ENCODE data around the gene LMNB1. TPM values are rescaled to one million over a fixed set of nuclear protein-coding genes. Genes with fewer than 3 reads are reported as not detected.
A peak's percentile ranks its signal among the peaks of the same experiment; 100 is the strongest.

LMNB1 gene
- total RNA-seq, 1 donor from 2014 or later: 362 TPM

DNA sequence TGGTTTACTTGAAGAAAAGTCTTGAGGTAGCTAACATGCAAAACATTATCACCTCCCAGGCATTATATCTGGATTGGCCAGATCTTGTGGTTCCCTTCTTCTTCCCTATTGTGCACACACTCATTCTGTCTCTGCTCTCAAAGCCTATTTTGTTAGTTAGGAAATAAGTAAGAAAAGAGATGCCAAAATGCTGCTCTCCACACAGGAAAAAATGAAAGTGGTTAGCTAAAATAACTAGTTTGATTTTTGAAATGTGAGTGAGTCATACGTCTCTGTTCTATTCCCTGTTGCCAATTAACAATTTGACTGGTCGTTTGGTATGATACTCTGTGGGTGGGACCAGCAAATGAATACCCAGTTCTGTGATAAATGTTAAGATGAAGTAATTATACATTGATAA lies 28.1 kb downstream of the LMNB1 start:
- TF ChIP-seq, protein P1, sequence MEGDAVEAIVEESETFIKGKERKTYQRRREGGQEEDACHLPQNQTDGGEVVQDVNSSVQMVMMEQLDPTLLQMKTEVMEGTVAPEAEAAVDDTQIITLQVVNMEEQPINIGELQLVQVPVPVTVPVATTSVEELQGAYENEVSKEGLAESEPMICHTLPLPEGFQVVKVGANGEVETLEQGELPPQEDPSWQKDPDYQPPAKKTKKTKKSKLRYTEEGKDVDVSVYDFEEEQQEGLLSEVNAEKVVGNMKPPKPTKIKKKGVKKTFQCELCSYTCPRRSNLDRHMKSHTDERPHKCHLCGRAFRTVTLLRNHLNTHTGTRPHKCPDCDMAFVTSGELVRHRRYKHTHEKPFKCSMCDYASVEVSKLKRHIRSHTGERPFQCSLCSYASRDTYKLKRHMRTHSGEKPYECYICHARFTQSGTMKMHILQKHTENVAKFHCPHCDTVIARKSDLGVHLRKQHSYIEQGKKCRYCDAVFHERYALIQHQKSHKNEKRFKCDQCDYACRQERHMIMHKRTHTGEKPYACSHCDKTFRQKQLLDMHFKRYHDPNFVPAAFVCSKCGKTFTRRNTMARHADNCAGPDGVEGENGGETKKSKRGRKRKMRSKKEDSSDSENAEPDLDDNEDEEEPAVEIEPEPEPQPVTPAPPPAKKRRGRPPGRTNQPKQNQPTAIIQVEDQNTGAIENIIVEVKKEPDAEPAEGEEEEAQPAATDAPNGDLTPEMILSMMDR (conservative IDR thresholded peaks at IDR 0.05): no peak
- Mint-ChIP-seq H3K4me1 (peaks cover 12% of the 10 kb centered on the region), H3K4me3 (no peak overlapping the region), H3K27me3 (ENCODE audit: low read depth) (no peaks in the 10 kb centered on the region), H3K9me3 (no peaks in the 10 kb centered on the region), H3K36me3 (ENCODE audit: low read depth) (peaks cover 12% of the 10 kb centered on the region), H3K27ac (ENCODE audit: unreplicated experiment) (no peak overlapping the region)
- no peak for DNase-seq (ENCODE audit: low read depth, low spot score)

DNA sequence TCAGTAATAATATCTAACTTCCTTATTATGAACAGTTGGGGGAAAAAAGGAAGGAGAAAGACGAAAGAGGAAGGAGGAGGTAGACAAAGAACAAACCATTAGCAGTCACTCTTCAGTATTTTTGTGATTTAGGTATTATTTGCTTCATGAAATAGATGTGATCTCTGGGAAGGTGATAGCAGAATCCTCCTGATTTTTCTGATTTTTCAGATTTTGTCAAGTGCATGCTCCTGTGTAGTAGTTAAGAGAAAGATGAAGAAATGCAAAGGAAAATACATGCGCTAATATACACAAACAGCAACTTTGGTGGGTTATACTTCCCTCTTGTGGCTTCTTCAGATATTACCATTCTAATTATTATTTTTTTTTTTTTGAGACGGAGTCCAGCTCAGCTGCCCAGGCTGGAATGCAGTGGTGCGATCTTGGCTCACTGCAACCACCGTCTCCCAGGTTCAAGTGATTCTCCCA lies 31.6 kb downstream of the LMNB1 start:
- no peaks in the 10 kb centered on the region for H3K9me3 Mint-ChIP-seq
- no peak for DNase-seq (ENCODE audit: low read depth, low spot score)
- H3K27me3 Mint-ChIP-seq (ENCODE audit: low read depth): no peaks in the 10 kb centered on the region
- no peak overlapping the region for H3K27ac Mint-ChIP-seq (ENCODE audit: unreplicated experiment)
- peaks cover 4% of the 10 kb centered on the region for H3K4me1 Mint-ChIP-seq
- H3K4me3 Mint-ChIP-seq: no peak overlapping the region
- H3K36me3 Mint-ChIP-seq (ENCODE audit: low read depth): peaks cover 29% of the 10 kb centered on the region
- TF ChIP-seq, protein P1 (conservative IDR thresholded peaks at IDR 0.05): peak; percentile 74

- DNase-seq (ENCODE audit: low read depth, low spot score): no peak
- Mint-ChIP-seq H3K36me3 (ENCODE audit: low read depth) (peaks cover 28% of the 10 kb centered on the region), H3K4me1 (peaks cover 4% of the 10 kb centered on the region), H3K9me3 (no peaks in the 10 kb centered on the region), H3K4me3 (no peak overlapping the region), H3K27me3 (ENCODE audit: low read depth) (no peaks in the 10 kb centered on the region), H3K27ac (ENCODE audit: unreplicated experiment) (peak overlapping the region; percentile 69)
- TF ChIP-seq, protein P1 (conservative IDR thresholded peaks at IDR 0.05): no peak
Measured at GRCh38 chr5:126809916-126810315, 33.0 kb downstream of the LMNB1 start.

GRCh38 chr5:126810596-126811380 lies 33.9 kb downstream of the LMNB1 start:
- TF ChIP-seq, protein P1 (conservative IDR thresholded peaks at IDR 0.05): no peak
- no peaks in the 10 kb centered on the region for H3K27me3 Mint-ChIP-seq (ENCODE audit: low read depth)
- peaks cover 28% of the 10 kb centered on the region for H3K36me3 Mint-ChIP-seq (ENCODE audit: low read depth)
- no peak for DNase-seq (ENCODE audit: low read depth, low spot score)
- no peak overlapping the region for H3K27ac Mint-ChIP-seq (ENCODE audit: unreplicated experiment)
- H3K9me3 Mint-ChIP-seq: no peaks in the 10 kb centered on the region
- H3K4me3 Mint-ChIP-seq: no peak overlapping the region
- peaks cover 4% of the 10 kb centered on the region for H3K4me1 Mint-ChIP-seq

- H3K27ac Mint-ChIP-seq (ENCODE audit: unreplicated experiment): no peak overlapping the region
- no peak for DNase-seq (ENCODE audit: low read depth, low spot score)
- no peaks in the 10 kb centered on the region for H3K9me3 Mint-ChIP-seq
- no peaks in the 10 kb centered on the region for H3K27me3 Mint-ChIP-seq (ENCODE audit: low read depth)
- peaks cover 4% of the 10 kb centered on the region for H3K4me1 Mint-ChIP-seq
- H3K4me3 Mint-ChIP-seq: no peak overlapping the region
- H3K36me3 Mint-ChIP-seq (ENCODE audit: low read depth): peaks cover 26% of the 10 kb centered on the region
- TF ChIP-seq, protein P1 (conservative IDR thresholded peaks at IDR 0.05): no peak
Measured at GRCh38 chr5:126811515-126812198, 34.7 kb downstream of the LMNB1 start.
